Muscle layer of duodenum (tissue), 2 donors: ENCODE results near the gene EHD3.

Experiments
- H3K27ac ChIP-seq: one replicate; pipeline ENCODE4 v1.7.0; 2013; ENCODE audit warnings: mild to moderate bottlenecking, low read length
- H3K27me3 ChIP-seq: one replicate; pipeline ENCODE4 v1.7.0; 2013; ENCODE audit warnings: low read depth, mild to moderate bottlenecking, control low read depth, low read length
- H3K36me3 ChIP-seq, 2 donors: one replicate each; pipeline ENCODE4 v1.7.0; 2013; ENCODE audit warnings: low read length in 2 of 2, control low read depth in 1 of 2, mild to moderate bottlenecking in 1 of 2; ENCODE audit not compliant: insufficient read depth in 2 of 2, control insufficient read depth in 1 of 2
- H3K4me1 ChIP-seq, 2 donors: one replicate each; pipeline ENCODE4 v1.7.0; 2013; ENCODE audit warnings: low read length in 2 of 2, mild to moderate bottlenecking in 2 of 2, control low read depth in 1 of 2, moderate library complexity in 1 of 2; ENCODE audit not compliant: insufficient read depth in 2 of 2, control insufficient read depth in 1 of 2
- H3K4me3 ChIP-seq, 2 donors: one replicate each; pipeline ENCODE4 v1.7.0; 2013; ENCODE audit warnings: low read length in 2 of 2, low read depth in 1 of 2, mild to moderate bottlenecking in 1 of 2
- H3K9me3 ChIP-seq, 2 donors: one replicate each; pipeline ENCODE4 v1.7.0; 2013; ENCODE audit warnings: low read length in 2 of 2, control low read depth in 1 of 2, mild to moderate bottlenecking in 1 of 2; ENCODE audit not compliant: control insufficient read depth in 1 of 2
- donor health status: healthy.

The EHD3 gene

DNA sequence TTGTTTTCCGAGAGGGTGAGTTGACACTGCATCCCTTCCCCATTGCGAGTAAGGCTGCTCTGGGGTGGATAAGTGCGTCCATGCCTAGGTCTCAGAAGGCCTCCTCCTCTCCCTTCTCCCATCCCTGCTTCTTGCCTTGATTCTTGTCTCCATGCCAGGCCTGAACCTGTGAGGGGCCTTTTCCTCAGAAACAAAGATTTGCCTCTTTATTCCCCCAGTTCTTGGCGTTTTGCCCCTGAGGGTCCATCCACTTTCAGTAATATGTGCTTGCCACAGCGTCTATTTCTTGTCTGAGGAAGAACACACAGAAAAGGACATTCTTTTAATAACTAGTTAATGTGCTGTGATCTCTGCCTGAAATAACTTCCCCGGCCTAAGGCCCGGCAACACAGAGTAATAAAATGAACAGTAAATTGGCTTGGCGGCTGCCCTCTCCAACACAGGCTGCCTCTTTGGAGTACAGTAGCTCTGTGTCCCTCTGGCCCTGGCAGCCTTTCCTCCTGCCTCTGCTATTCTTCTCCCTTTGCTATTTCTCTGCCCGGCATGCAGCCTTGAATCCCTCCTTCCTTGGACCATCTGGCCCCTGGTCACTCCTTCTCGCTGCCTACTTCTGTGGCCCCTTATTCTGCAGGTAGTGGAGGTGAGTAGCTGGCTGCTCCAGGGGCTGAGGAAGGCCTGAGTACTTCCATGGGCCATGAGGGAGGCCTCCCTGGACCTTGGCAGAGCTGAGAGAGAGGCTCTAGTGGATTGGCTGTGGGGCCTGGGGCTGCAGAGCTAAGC is 4.4 kb downstream of the EHD3 start:
- Histone ChIP-seq H3K36me3 (no peaks in the 10 kb centered on the region), H3K4me3 (no peak overlapping the region), H3K27ac (no peak overlapping the region), H3K4me1 (peaks cover 0 to 30% of the 10 kb centered on the region in 2 donors), H3K27me3 (no peaks in the 10 kb centered on the region), H3K9me3 (no peaks in the 10 kb centered on the region)

GRCh38 chr2:31238906-31239592 is 5.1 kb downstream of the EHD3 start:
- no peaks in the 10 kb centered on the region for H3K36me3 ChIP-seq
- H3K27ac ChIP-seq: no peak overlapping the region
- H3K27me3 ChIP-seq: no peaks in the 10 kb centered on the region
- no peaks in the 10 kb centered on the region for H3K9me3 ChIP-seq
- H3K4me1 ChIP-seq: peaks cover 0 to 27% of the 10 kb centered on the region in 2 donors
- H3K4me3 ChIP-seq: no peak overlapping the region

DNA sequence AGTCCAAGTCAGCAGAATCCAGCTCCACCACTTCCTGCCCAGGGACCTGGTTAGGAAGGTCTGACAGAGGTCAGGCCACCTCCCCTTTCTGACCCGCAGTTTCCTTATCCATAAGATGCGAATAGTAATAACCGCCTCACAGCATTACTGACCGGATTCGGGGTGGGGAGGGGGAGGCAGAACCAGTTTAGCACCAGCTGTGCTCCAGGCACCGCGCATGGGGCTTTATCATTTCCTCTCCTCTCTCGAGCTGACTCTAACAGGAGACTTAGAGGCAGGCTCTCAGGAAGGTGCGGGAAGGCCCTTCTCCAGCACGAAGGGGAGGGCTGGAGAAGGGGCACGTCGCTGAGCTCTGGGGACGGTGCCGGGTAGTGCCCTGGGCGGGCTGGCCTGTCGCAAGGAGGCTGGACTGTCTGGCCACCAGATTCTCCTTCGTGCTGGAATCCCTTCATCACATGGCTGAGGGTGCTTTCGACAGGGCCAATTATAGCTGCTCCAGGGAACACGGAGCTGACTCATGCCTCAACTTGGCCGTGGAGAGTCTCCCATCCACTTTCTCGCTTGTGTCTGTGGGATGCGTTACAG is 5.7 kb downstream of the EHD3 start:
- Histone ChIP-seq H3K27me3 (no peaks in the 10 kb centered on the region), H3K9me3 (no peaks in the 10 kb centered on the region), H3K27ac (no peak overlapping the region), H3K4me3 (no peak overlapping the region), H3K36me3 (peaks cover 0 to 4% of the 10 kb centered on the region in 2 donors), H3K4me1 (peaks cover 0 to 22% of the 10 kb centered on the region in 2 donors)

DNA sequence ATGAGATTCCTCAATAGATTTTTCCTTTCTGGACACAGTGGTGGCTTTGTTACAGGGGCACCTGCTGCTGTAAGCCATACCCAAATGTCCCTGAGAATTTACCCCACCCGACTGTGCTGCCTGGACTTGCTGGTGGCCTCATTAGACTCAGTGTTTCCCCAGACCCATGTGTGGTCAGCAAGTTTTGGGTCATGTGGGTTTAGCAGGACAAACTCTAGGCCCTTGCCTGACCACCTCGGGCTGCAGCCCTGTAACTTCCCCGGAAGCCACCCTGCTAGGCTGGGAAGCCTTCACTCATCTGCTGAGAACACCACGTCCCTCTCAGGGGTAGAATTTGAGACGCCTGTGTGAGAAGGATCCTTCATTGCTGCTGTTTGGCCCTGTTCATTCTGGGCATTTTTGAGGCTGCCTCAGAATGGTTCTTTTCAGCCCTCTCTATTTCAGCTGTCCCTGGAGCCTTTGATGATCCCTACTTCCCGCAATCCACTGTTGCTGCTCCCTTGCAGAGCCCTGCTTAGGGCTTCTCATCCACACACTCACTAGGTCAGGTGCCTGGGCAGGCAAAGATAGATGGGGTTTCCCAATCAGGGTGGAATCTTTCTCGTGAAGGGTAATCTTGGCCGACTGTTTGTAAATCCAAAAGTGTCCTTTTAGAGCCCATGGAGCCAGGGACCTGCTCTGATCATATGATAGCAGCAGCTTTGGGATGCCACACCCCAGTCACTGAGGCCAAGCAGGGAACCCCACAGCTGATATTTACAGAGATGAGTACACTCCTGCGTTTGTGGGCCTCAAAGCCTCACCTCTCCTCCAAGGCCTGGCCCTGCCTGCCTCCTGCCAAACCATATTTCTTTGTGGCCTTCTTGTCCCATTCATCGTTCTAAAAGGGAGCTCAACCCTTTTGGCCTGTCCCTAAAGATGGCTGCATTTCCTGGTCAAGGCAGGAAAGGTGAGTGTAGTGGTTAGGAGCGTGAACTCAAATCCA is 6.7 kb downstream of the EHD3 start:
- Histone ChIP-seq H3K27me3 (no peaks in the 10 kb centered on the region), H3K27ac (no peak overlapping the region), H3K4me1 (peaks cover 0 to 13% of the 10 kb centered on the region in 2 donors), H3K36me3 (peaks cover 0 to 8% of the 10 kb centered on the region in 2 donors), H3K4me3 (no peak overlapping the region), H3K9me3 (no peaks in the 10 kb centered on the region)

DNA sequence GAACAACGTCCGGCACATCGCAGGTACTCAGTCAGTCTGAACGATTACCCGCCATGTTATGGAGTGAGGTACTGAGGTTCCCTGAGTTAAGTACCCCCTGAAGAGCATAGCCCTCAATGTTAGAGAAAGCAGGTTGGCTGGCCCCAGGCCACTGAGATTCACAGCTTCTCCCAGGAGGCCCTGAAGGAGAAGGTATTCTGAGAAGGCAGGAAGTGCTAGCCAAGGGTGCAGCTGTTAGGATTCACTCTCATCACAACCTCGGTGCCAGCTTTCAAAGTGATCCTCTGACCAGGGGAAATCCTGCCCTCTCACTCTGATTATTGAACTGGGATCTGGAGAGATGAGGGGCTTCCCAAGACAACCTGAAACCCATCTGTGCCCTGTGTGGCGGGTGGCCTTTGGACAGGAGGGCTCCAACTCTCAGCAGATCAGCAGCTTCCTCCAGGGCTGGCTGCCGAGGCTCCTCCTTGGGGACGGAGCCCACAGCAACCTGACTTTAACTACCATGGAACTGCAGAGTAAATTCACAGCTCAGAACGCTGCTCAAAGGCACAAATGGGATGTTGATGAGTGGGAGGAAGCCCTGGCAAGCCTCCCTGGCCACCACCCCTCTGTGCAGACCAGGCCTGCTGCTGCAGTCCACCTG is 7.8 kb downstream of the EHD3 start:
- H3K27me3 ChIP-seq: no peaks in the 10 kb centered on the region
- peaks cover 0 to 8% of the 10 kb centered on the region in 2 donors for H3K36me3 ChIP-seq
- peaks cover 0 to 13% of the 10 kb centered on the region in 2 donors for H3K4me1 ChIP-seq
- no peak overlapping the region for H3K27ac ChIP-seq
- no peak overlapping the region for H3K4me3 ChIP-seq
- no peaks in the 10 kb centered on the region for H3K9me3 ChIP-seq

DNA sequence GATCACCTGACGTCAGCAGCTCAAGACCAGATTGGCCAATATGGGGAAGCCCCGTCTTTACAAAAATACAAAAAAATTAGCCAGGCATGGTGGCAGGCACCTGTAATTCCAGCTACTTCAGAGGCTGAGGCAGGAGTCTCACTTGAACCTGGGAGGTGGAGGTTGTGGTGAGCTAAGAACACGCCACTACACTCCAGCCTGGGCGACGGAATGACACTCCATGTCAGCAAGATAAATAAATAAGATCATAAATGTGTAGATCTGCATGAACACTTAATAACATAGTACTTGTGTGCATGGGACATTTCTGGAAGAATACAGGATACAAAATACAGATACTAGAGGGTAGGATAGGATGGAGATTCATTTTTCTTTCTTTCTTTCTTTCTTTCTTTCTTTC is 9.1 kb downstream of the EHD3 start:
- Histone ChIP-seq H3K4me1 (peaks cover 0 to 13% of the 10 kb centered on the region in 2 donors), H3K4me3 (no peak overlapping the region), H3K36me3 (peaks cover 0 to 11% of the 10 kb centered on the region in 2 donors), H3K27ac (no peak overlapping the region), H3K9me3 (no peaks in the 10 kb centered on the region), H3K27me3 (no peaks in the 10 kb centered on the region)

- H3K9me3 ChIP-seq: no peaks in the 10 kb centered on the region
- H3K4me1 ChIP-seq: peaks cover 0 to 7% of the 10 kb centered on the region in 2 donors
- H3K36me3 ChIP-seq: peaks cover 0 to 21% of the 10 kb centered on the region in 2 donors
- H3K27ac ChIP-seq: no peak overlapping the region
- H3K4me3 ChIP-seq: no peak overlapping the region
- H3K27me3 ChIP-seq: no peaks in the 10 kb centered on the region
Observed at GRCh38 chr2:31244101-31244500, 10.1 kb downstream of the EHD3 start.

- Histone ChIP-seq H3K27me3 (no peaks in the 10 kb centered on the region), H3K4me3 (no peak overlapping the region), H3K9me3 (no peaks in the 10 kb centered on the region), H3K36me3 (peaks cover 0 to 28% of the 10 kb centered on the region in 2 donors), H3K27ac (no peak overlapping the region), H3K4me1 (no peaks in the 10 kb centered on the region)
Observed at GRCh38 chr2:31246184-31246852, 12.4 kb downstream of the EHD3 start.

GRCh38 chr2:31247711-31248110 is 13.8 kb downstream of the EHD3 start:
- Histone ChIP-seq H3K36me3 (peaks cover 0 to 28% of the 10 kb centered on the region in 2 donors), H3K27me3 (no peaks in the 10 kb centered on the region)

GRCh38 chr2:31248139-31248538 is 14.2 kb downstream of the EHD3 start:
- Histone ChIP-seq H3K4me3 (no peak overlapping the region), H3K27ac (no peak overlapping the region), H3K27me3 (no peaks in the 10 kb centered on the region), H3K36me3 (peaks cover 0 to 28% of the 10 kb centered on the region in 2 donors), H3K9me3 (no peaks in the 10 kb centered on the region), H3K4me1 (no peaks in the 10 kb centered on the region)

More at GRCh38 chr2:31247711-31248110, 13.8 kb downstream of the EHD3 start:
- H3K27ac ChIP-seq: no peak overlapping the region
- H3K4me3 ChIP-seq: no peak overlapping the region
- H3K9me3 ChIP-seq: no peaks in the 10 kb centered on the region
- no peaks in the 10 kb centered on the region for H3K4me1 ChIP-seq
